ENCODE data around the gene RGS6.

DNA sequence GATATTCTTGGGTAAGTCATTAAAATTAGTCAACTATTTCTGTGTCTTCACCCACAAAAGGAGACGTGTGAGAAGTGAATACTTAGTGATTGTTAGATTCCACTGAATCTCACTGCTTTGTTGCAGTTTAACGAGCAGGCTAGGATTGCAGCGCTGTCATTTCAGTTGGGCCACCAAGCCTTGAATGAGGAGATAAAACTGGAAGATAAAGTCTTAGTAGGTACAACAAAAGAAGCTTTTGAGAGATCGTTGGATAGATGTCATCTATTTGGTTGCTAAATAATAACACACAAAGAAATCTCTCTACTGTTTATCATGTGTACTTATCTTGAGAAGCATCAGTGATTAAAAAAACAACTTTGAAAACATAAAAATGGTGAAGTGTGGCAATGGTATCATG lies 132.3 kb downstream of the RGS6 start:
- no peak for TF ChIP-seq EP300 (IDR thresholded peaks at IDR 0.05)
- TF ChIP-seq, protein P1, sequence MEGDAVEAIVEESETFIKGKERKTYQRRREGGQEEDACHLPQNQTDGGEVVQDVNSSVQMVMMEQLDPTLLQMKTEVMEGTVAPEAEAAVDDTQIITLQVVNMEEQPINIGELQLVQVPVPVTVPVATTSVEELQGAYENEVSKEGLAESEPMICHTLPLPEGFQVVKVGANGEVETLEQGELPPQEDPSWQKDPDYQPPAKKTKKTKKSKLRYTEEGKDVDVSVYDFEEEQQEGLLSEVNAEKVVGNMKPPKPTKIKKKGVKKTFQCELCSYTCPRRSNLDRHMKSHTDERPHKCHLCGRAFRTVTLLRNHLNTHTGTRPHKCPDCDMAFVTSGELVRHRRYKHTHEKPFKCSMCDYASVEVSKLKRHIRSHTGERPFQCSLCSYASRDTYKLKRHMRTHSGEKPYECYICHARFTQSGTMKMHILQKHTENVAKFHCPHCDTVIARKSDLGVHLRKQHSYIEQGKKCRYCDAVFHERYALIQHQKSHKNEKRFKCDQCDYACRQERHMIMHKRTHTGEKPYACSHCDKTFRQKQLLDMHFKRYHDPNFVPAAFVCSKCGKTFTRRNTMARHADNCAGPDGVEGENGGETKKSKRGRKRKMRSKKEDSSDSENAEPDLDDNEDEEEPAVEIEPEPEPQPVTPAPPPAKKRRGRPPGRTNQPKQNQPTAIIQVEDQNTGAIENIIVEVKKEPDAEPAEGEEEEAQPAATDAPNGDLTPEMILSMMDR (IDR thresholded peaks at IDR 0.05): no peak
- no peak for TF ChIP-seq POLR2AphosphoS5 (IDR thresholded peaks at IDR 0.05)
- TF ChIP-seq POLR2A (IDR thresholded peaks at IDR 0.05): no peak
